GM21825 (cell line): ENCODE measurements around the gene SLC24A3.

Experiments
- ATAC-seq: cut with Tn5 transposase; IDR thresholded peaks from one replicate; pipeline ENCODE4 v1.9.1; 2021; ENCODE audit warnings: mild to moderate bottlenecking, moderate library complexity; ENCODE audit not compliant: unreplicated experiment

SLC24A3 gene

GRCh38 chr20:19301142-19301541 is 88.7 kb downstream of the SLC24A3 start:
- no peak for ATAC-seq

GRCh38 chr20:19301843-19302242 is 89.4 kb downstream of the SLC24A3 start:
- no peak for ATAC-seq

GRCh38 chr20:19302714-19303113 is 90.3 kb downstream of the SLC24A3 start:
- no peak for ATAC-seq

- ATAC-seq, result no peak
Observed at GRCh38 chr20:19304389-19304788, 91.9 kb downstream of the SLC24A3 start.

GRCh38 chr20:19304886-19305415 is 92.5 kb downstream of the SLC24A3 start:
- ATAC-seq, result no peak

- ATAC-seq, result no peak
Observed at GRCh38 chr20:19308146-19308545, 95.7 kb downstream of the SLC24A3 start.

- ATAC-seq, result no peak
Observed at GRCh38 chr20:19310541-19310940, 98.1 kb downstream of the SLC24A3 start.

- no peak for ATAC-seq
Observed at GRCh38 chr20:19313342-19314069, 101.1 kb downstream of the SLC24A3 start.

- ATAC-seq, result no peak
Observed at GRCh38 chr20:19314621-19315020, 102.2 kb downstream of the SLC24A3 start.

- ATAC-seq, result no peak
Observed at GRCh38 chr20:19317237-19318069, 105.0 kb downstream of the SLC24A3 start.

- no peak for ATAC-seq
Observed at GRCh38 chr20:19318610-19319009, 106.2 kb downstream of the SLC24A3 start.

GRCh38 chr20:19320005-19320404 is 107.6 kb downstream of the SLC24A3 start:
- no peak for ATAC-seq

GRCh38 chr20:19321176-19321575 is 108.7 kb downstream of the SLC24A3 start:
- no peak for ATAC-seq

GRCh38 chr20:19322061-19322985 is 109.9 kb downstream of the SLC24A3 start:
- ATAC-seq, result no peak

- no peak for ATAC-seq
Observed at GRCh38 chr20:19327401-19327800, 115.0 kb downstream of the SLC24A3 start.

- no peak for ATAC-seq
Observed at GRCh38 chr20:19328676-19329075, 116.2 kb downstream of the SLC24A3 start.

GRCh38 chr20:19330038-19330437 is 117.6 kb downstream of the SLC24A3 start:
- ATAC-seq, result no peak

GRCh38 chr20:19330731-19331130 is 118.3 kb downstream of the SLC24A3 start:
- ATAC-seq, result no peak

GRCh38 chr20:19333563-19333962 is 121.1 kb downstream of the SLC24A3 start:
- ATAC-seq, result no peak

GRCh38 chr20:19335341-19335740 is 122.9 kb downstream of the SLC24A3 start:
- no peak for ATAC-seq

GRCh38 chr20:19335916-19336315 is 123.5 kb downstream of the SLC24A3 start:
- ATAC-seq, result no peak
